Activated naive CD8-positive, alpha-beta T cell treated with anti-CD3 and anti-CD28 coated beads, Interleukin-2, amount 10 ng/mL, durations not matched to agents 7 days and 5 days (primary cell): Measurements from ENCODE around the gene C1orf174. TPM values are rescaled to one million over a fixed set of nuclear protein-coding genes. Genes with fewer than 3 reads are reported as not detected.
A peak's percentile ranks its signal among the peaks of the same experiment; 100 is the strongest.

Experiments used
- ATAC-seq: fragments of 150-1000 bp; cut with Tn5 transposase; one replicate; pipeline ENCODE4 v1.10.0; 2021; ENCODE audit warnings: low read depth, moderate library complexity
- POLR2A ChIA-PET: fragments of 350-600 bp; sonication (Branson Sonifier 250); formaldehyde crosslinking; loops from one replicate; lab custom pipeline; 2021; ENCODE audit warnings: antibody characterized with exemption; lab: Charles Lee
- DNase-seq: peaks from one replicate; pipeline ENCODE4 v3.0.0; 2021
- H3K27ac Mint-ChIP-seq: one replicate; pipeline ENCODE4 v1.8.0; 2022; ENCODE audit warnings: mild to moderate bottlenecking, mixed read lengths
- H3K27me3 Mint-ChIP-seq: one replicate; pipeline ENCODE4 v1.8.0; 2022; ENCODE audit warnings: mild to moderate bottlenecking, moderate library complexity, mixed read lengths
- H3K36me3 Mint-ChIP-seq: one replicate; pipeline ENCODE4 v1.8.0; 2021; ENCODE audit warnings: mild to moderate bottlenecking, mixed read lengths
- H3K4me1 Mint-ChIP-seq: one replicate; pipeline ENCODE4 v1.8.0; 2021; ENCODE audit warnings: mixed read lengths
- H3K4me3 Mint-ChIP-seq: one replicate; pipeline ENCODE4 v1.8.0; 2022; ENCODE audit warnings: mild to moderate bottlenecking, moderate library complexity, mixed read lengths
- H3K9me3 Mint-ChIP-seq: one replicate; pipeline ENCODE4 v1.8.0; 2021; ENCODE audit warnings: mixed read lengths
- total RNA-seq, 2 experiments: library from RNA; stranded (reverse); gene quantifications; one replicate each; pipeline ENCODE4 v1.2.3, GENCODE V29; 2021

The C1orf174 gene
- total RNA-seq, 2 experiments from 2014 or later: 31.1 to 34.4 TPM

- H3K27ac Mint-ChIP-seq: no peak overlapping the region
These were observed 21.0 kb downstream of the C1orf174 start for GRCh38 chr1:3879099-3879498.

DNA sequence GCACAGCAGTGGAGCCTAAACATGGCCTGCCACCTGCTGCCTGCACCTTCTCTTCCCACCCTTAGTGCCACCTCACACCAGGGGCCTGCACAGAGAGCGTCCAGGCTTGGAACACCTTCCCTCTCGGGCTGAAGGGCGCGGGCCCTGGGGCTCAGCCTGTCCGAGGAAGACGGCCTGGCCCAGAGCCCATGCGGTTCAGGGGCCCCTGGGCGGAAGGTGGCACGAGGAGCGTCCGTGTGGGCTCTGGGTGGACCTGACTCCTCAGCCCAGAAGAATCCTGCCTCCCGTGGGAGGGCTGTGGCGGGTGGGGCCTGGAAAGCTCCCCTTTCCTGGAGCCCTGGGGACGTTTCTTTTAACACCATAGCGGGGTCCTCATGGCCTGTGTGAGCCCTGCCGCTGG lies 23.4 kb downstream of the C1orf174 start:
- H3K27me3 Mint-ChIP-seq: no peaks in the 10 kb centered on the region
- H3K9me3 Mint-ChIP-seq: no peaks in the 10 kb centered on the region
- DNase-seq (no peak), ATAC-seq (no peak)
- POLR2A ChIA-PET: interaction anchor here (0.7 kb wide), 1 partner anchor 1512 kb away, joined by 4 read pairs; no protein-coding TSS in a partner anchor
- peaks cover 36% of the 10 kb centered on the region for H3K36me3 Mint-ChIP-seq
- no peak overlapping the region for H3K4me3 Mint-ChIP-seq
- no peak overlapping the region for H3K27ac Mint-ChIP-seq
- H3K4me1 Mint-ChIP-seq: peaks cover 5% of the 10 kb centered on the region

More at GRCh38 chr1:3879099-3879498, 21.0 kb downstream of the C1orf174 start:
- Mint-ChIP-seq H3K9me3 (no peaks in the 10 kb centered on the region), H3K4me3 (no peak overlapping the region), H3K27me3 (no peaks in the 10 kb centered on the region), H3K36me3 (peaks cover 32% of the 10 kb centered on the region), H3K4me1 (peaks cover 5% of the 10 kb centered on the region)
- POLR2A ChIA-PET: no interaction called here
- ATAC-seq: no peak
- no peak for DNase-seq

DNA sequence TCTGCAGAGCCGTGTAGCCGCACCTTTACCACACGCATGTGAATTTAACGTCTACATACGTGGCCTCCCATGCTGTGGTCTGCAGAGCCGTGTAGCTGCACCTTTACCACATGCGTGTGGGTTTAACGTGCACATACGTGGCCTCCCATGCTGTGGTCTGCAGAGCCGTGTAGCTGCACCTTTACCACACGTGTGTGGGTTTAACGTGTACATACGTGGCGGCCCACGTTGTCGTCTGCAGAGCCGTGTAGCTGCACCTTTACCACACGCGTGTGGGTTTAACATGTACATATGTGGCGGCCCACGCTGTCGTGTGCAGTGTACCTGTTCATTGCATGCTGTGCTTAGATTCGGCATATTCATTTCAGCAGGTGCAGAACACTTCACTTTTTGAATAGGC lies 25.3 kb downstream of the C1orf174 start:
- DNase-seq: no peak
- Mint-ChIP-seq H3K36me3 (peaks cover 28% of the 10 kb centered on the region), H3K27me3 (no peaks in the 10 kb centered on the region), H3K4me3 (no peak overlapping the region), H3K27ac (no peak overlapping the region), H3K9me3 (no peaks in the 10 kb centered on the region), H3K4me1 (no peaks in the 10 kb centered on the region)
- POLR2A ChIA-PET: no interaction called here
- ATAC-seq: no peak

DNA sequence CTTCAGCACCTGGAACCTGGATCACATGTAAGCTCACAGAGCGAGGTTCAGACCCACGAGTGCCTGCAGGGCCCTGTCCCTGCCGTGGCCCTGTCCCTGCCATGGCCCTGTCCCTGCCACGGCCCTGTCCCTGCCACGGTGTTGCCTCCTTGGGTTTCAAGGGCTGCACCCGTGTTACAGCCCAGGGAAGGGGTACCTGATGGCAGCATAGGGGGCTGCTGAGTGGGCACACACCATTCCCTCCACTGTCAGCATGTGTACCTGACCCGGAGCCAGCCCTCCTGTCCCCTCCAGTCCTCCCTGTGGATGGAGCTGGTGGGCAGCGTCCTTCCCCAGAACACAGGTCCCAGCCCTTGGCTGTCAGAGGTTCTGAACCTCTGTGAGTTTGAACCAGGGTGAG lies 27.5 kb downstream of the C1orf174 start:
- H3K27ac Mint-ChIP-seq: no peak overlapping the region
- DNase-seq: no peak
- POLR2A ChIA-PET: no interaction called here
- H3K9me3 Mint-ChIP-seq: peaks cover 1% of the 10 kb centered on the region
- no peak overlapping the region for H3K4me3 Mint-ChIP-seq
- H3K27me3 Mint-ChIP-seq: no peaks in the 10 kb centered on the region
- no peaks in the 10 kb centered on the region for H3K4me1 Mint-ChIP-seq
- no peak for ATAC-seq
- peaks cover 24% of the 10 kb centered on the region for H3K36me3 Mint-ChIP-seq

DNA sequence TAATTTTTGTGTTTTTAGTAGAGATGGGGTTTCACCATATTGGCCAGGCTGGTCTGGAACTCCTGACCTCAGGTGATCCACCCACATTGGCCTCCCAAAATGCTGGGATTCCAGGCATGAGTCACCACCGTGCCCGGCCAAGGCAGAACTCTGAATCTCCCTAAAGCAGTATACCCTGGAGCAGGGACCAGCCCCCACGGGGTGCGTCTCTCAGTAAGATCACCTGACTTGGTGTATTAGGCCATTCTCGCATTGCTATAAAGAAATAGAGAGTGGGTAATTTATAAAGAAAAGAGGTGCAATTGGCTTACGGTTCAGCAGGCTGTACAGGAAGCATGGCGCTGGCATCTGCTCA lies 28.6 kb downstream of the C1orf174 start:
- H3K27ac Mint-ChIP-seq: no peak overlapping the region
- ATAC-seq: no peak
- peaks cover 25% of the 10 kb centered on the region for H3K36me3 Mint-ChIP-seq
- H3K4me1 Mint-ChIP-seq: no peaks in the 10 kb centered on the region
- no peak overlapping the region for H3K4me3 Mint-ChIP-seq
- H3K9me3 Mint-ChIP-seq: peaks cover 1% of the 10 kb centered on the region
- DNase-seq: no peak
- POLR2A ChIA-PET: no interaction called here
- no peaks in the 10 kb centered on the region for H3K27me3 Mint-ChIP-seq

DNA sequence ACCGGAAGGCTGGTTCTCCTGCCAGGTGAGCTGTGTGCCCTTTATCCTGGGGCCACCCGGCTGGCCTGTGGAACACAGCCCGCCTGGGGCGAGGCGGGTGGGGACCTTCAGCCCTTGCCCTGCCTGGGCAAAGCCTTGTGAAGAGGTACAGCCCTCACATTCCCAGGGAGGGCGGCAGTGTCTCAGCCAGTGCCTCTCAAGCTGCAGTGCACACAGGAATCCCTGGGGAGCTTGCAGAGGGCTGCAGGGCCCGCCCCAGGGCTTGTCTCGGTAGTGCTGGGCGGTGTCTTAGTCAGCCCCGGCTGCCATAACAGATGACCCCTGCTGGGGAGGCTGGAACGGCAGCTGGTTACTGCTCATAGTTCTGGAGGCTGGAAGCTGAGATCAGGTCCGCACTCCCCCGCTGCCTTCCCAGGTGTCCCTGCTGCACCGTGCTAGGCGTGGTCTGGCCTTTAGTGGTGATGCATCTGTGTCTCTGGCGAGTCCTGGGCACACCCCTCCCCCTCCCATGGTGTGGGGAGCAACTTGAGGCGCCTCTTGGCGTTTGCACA lies 30.2 kb downstream of the C1orf174 start:
- H3K27me3 Mint-ChIP-seq: no peaks in the 10 kb centered on the region
- H3K36me3 Mint-ChIP-seq: peaks cover 19% of the 10 kb centered on the region
- no peak overlapping the region for H3K4me3 Mint-ChIP-seq
- POLR2A ChIA-PET: no interaction called here
- no peak overlapping the region for H3K27ac Mint-ChIP-seq
- no peaks in the 10 kb centered on the region for H3K4me1 Mint-ChIP-seq
- H3K9me3 Mint-ChIP-seq: peaks cover 1% of the 10 kb centered on the region
- no peak for ATAC-seq
- no peak for DNase-seq

- Mint-ChIP-seq H3K27me3 (no peaks in the 10 kb centered on the region), H3K4me3 (no peak overlapping the region), H3K36me3 (peaks cover 15% of the 10 kb centered on the region), H3K9me3 (peaks cover 1% of the 10 kb centered on the region), H3K4me1 (no peaks in the 10 kb centered on the region), H3K27ac (no peak overlapping the region)
- no peak for DNase-seq
- POLR2A ChIA-PET: no interaction called here
- no peak for ATAC-seq
These were observed 31.5 kb downstream of the C1orf174 start for GRCh38 chr1:3868464-3869006.

- H3K36me3 Mint-ChIP-seq: peaks cover 12% of the 10 kb centered on the region
These were observed 34.4 kb downstream of the C1orf174 start for GRCh38 chr1:3865606-3866160.

GRCh38 chr1:3864884-3865283 lies 35.2 kb downstream of the C1orf174 start:
- Mint-ChIP-seq H3K36me3 (peaks cover 12% of the 10 kb centered on the region), H3K4me3 (no peak overlapping the region), H3K27ac (no peak overlapping the region), H3K27me3 (no peaks in the 10 kb centered on the region), H3K4me1 (no peaks in the 10 kb centered on the region), H3K9me3 (peaks cover 1% of the 10 kb centered on the region)
- POLR2A ChIA-PET: no interaction called here
- ATAC-seq: no peak
- no peak for DNase-seq

More at GRCh38 chr1:3865606-3866160, 34.4 kb downstream of the C1orf174 start:
- Mint-ChIP-seq H3K27ac (no peak overlapping the region), H3K9me3 (peaks cover 1% of the 10 kb centered on the region), H3K4me1 (no peaks in the 10 kb centered on the region), H3K4me3 (no peak overlapping the region), H3K27me3 (no peaks in the 10 kb centered on the region)
- DNase-seq (no peak), ATAC-seq (no peak)
- POLR2A ChIA-PET: no interaction called here

- no peak for ATAC-seq
- peaks cover 7% of the 10 kb centered on the region for H3K4me1 Mint-ChIP-seq
- POLR2A ChIA-PET: no interaction called here
These were observed 36.7 kb downstream of the C1orf174 start for GRCh38 chr1:3863231-3863935.

DNA sequence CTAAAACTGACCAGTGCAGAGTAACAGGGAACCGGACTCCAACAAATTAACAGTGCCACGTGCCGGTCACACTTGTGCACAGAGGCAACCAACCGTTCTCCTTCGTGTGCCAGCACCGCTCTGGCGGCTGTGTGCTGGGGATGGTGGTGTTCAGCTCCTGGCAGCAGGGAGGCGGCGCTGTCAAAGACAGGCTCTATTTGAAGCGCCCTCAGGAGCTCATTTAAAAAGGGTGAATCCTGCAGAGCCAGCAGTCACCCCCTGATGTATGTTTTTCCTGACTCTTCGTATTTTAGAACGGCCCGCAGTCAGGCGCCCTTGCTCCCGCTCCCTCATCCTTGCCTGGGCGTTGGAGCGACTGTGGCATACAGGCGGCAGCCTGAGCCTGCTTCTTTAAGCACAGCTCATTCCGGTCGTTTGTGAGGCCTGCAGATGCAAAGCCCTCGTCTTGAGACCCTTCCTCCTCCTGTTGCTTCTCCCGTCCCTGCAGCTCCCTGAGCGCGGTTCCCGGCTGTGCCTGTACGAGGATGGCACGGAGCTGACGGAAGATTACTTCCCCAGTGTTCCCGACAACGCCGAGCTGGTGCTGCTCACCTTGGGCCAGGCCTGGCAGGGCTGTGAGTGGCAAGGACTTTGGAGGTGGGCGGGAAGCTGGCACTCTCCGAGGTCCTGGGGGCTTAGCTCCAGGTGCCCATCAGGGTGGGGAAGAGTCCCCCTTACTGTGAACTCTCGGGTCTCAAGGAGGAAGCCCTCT lies 41.7 kb downstream of the C1orf174 start:
- Mint-ChIP-seq H3K4me3 (peak overlapping the region; percentile 98), H3K36me3 (no peaks in the 10 kb centered on the region), H3K4me1 (peaks cover 26% of the 10 kb centered on the region), H3K27me3 (no peaks in the 10 kb centered on the region), H3K27ac (peak overlapping the region; percentile 65), H3K9me3 (no peaks in the 10 kb centered on the region)
- ATAC-seq: no peak
- no peak for DNase-seq
- POLR2A ChIA-PET: interaction anchor here (1.3 to 5.5 kb wide), 3 partner anchors 43 to 62 kb away, joined by 4 to 64 read pairs (median 7); partner anchors contain the start of genes C1orf174 and LRRC47

More at GRCh38 chr1:3863231-3863935, 36.7 kb downstream of the C1orf174 start:
- DNase-seq: no peak
- Mint-ChIP-seq H3K9me3 (no peaks in the 10 kb centered on the region), H3K4me3 (no peak overlapping the region), H3K27me3 (no peaks in the 10 kb centered on the region), H3K27ac (no peak overlapping the region), H3K36me3 (peaks cover 6% of the 10 kb centered on the region)

- peak overlapping the region; percentile 98 for H3K27ac Mint-ChIP-seq
- no peaks in the 10 kb centered on the region for H3K36me3 Mint-ChIP-seq
- ATAC-seq (no peak), DNase-seq (no peak)
- no peaks in the 10 kb centered on the region for H3K27me3 Mint-ChIP-seq
- POLR2A ChIA-PET: interaction anchor here (1.0 to 5.5 kb wide), 4 partner anchors 44 to 62 kb away, joined by 3 to 64 read pairs (median 6); partner anchors contain the start of genes C1orf174 and LRRC47
- H3K4me3 Mint-ChIP-seq: peak overlapping the region; percentile 98
- peaks cover 26% of the 10 kb centered on the region for H3K4me1 Mint-ChIP-seq
- H3K9me3 Mint-ChIP-seq: no peaks in the 10 kb centered on the region
These were observed 42.3 kb downstream of the C1orf174 start for GRCh38 chr1:3857791-3858129.
